ENCODE measurements around the gene TRMT10A.

DNA sequence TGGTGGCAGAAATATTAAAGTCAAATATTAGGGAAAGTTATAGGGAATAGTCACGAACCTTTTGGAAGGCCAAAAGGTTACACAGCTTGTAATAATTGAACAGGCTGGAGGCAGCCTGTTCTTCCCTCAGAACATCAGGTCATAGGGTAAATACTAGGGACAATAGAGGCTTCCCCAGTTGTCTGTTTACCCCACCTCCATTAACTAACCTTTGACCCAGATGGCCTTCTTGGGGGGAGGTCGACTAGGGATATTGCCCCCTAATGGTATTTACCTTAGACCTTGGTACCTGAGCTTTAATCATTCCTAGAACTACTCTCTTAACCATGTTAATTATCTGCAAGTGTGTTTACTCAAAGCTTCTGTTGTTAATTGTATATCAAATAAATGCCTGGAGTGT lies 27.0 kb downstream of the TRMT10A start:
- no peak for TF ChIP-seq CTCF (conservative IDR thresholded peaks at IDR 0.05)
- TF ChIP-seq EZH2 (IDR thresholded peaks at IDR 0.05; ENCODE audit: low read depth) = no peak

Data from PC-9 (cell line).